ENCODE data around the gene LCP2. TPM values are rescaled to one million over a fixed set of nuclear protein-coding genes. Genes with fewer than 3 reads are reported as not detected.

LCP2 gene
- total RNA-seq, 1 donor: not detected

- TF ChIP-seq, protein P1, sequence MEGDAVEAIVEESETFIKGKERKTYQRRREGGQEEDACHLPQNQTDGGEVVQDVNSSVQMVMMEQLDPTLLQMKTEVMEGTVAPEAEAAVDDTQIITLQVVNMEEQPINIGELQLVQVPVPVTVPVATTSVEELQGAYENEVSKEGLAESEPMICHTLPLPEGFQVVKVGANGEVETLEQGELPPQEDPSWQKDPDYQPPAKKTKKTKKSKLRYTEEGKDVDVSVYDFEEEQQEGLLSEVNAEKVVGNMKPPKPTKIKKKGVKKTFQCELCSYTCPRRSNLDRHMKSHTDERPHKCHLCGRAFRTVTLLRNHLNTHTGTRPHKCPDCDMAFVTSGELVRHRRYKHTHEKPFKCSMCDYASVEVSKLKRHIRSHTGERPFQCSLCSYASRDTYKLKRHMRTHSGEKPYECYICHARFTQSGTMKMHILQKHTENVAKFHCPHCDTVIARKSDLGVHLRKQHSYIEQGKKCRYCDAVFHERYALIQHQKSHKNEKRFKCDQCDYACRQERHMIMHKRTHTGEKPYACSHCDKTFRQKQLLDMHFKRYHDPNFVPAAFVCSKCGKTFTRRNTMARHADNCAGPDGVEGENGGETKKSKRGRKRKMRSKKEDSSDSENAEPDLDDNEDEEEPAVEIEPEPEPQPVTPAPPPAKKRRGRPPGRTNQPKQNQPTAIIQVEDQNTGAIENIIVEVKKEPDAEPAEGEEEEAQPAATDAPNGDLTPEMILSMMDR (IDR thresholded peaks at IDR 0.05; ENCODE audit: extremely low read depth, low read depth, low read length): no peak
- Histone ChIP-seq H3K79me2 (ENCODE audit: insufficient read depth, low read length) (no peaks in the 10 kb centered on the region), H4K20me1 (ENCODE audit: insufficient read depth, low read length) (no peaks in the 10 kb centered on the region), H2AFZ (ENCODE audit: low read length) (no peak overlapping the region), H3K4me2 (ENCODE audit: insufficient read depth, low read length) (peak overlapping the region; percentile 37), H3K27me3 (ENCODE audit: insufficient read depth, low read length) (peaks cover 3% of the 10 kb centered on the region), H3K4me3 (ENCODE audit: insufficient read depth, low read length) (no peak overlapping the region), H3K36me3 (ENCODE audit: insufficient read depth, low read length) (no peaks in the 10 kb centered on the region), H3K9me3 (ENCODE audit: low read depth, low read length) (no peaks in the 10 kb centered on the region), H3K27ac (ENCODE audit: low read depth, low read length) (no peak overlapping the region), H3K4me1 (ENCODE audit: insufficient read depth, low read length) (peaks cover 16% of the 10 kb centered on the region)
- no peak for DNase-seq (ENCODE audit: insufficient read length, low spot score, missing footprints)
Measured at GRCh38 chr5:170220191-170220590, 77.4 kb downstream of the LCP2 start.

DNA sequence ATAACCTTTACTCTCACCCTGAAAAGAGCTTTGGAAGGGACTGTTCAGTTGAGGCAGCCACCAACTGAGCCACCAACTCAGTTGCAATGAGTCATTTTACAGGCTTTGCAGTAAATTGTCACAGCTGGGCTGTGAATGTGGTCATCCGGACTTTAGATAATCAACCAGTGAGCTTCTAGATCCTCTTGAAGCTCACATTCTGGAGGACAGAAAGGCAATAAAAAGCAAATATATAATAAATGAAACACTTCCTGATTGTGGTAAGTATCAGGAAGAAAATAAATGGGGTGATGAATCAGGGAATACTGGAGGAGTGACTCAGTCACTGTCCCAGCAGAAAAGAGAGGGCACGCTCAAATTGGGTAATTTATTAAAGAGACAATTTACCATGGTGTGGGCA, 78.0 kb downstream of the LCP2 start:
- no peaks in the 10 kb centered on the region for H3K36me3 ChIP-seq (ENCODE audit: insufficient read depth, low read length)
- H3K4me3 ChIP-seq (ENCODE audit: insufficient read depth, low read length): no peak overlapping the region
- peaks cover 3% of the 10 kb centered on the region for H3K27me3 ChIP-seq (ENCODE audit: insufficient read depth, low read length)
- H3K9me3 ChIP-seq (ENCODE audit: low read depth, low read length): no peaks in the 10 kb centered on the region
- DNase-seq (ENCODE audit: insufficient read length, low spot score, missing footprints): no peak
- H3K27ac ChIP-seq (ENCODE audit: low read depth, low read length): peak overlapping the region; percentile 55
- TF ChIP-seq, protein P1 (IDR thresholded peaks at IDR 0.05; ENCODE audit: extremely low read depth, low read depth, low read length): no peak
- peaks cover 16% of the 10 kb centered on the region for H3K4me1 ChIP-seq (ENCODE audit: insufficient read depth, low read length)
- H3K79me2 ChIP-seq (ENCODE audit: insufficient read depth, low read length): no peaks in the 10 kb centered on the region
- no peaks in the 10 kb centered on the region for H4K20me1 ChIP-seq (ENCODE audit: insufficient read depth, low read length)
- H3K4me2 ChIP-seq (ENCODE audit: insufficient read depth, low read length): peak overlapping the region; percentile 37
- peak overlapping the region; percentile 32 for H2AFZ ChIP-seq (ENCODE audit: low read length)

- no peak for DNase-seq (ENCODE audit: insufficient read length, low spot score, missing footprints)
- TF ChIP-seq, protein P1 (IDR thresholded peaks at IDR 0.05; ENCODE audit: extremely low read depth, low read depth, low read length): no peak
- H3K79me2 ChIP-seq (ENCODE audit: insufficient read depth, low read length): no peaks in the 10 kb centered on the region
- peaks cover 3% of the 10 kb centered on the region for H3K27me3 ChIP-seq (ENCODE audit: insufficient read depth, low read length)
- no peak overlapping the region for H3K4me3 ChIP-seq (ENCODE audit: insufficient read depth, low read length)
- no peak overlapping the region for H3K4me2 ChIP-seq (ENCODE audit: insufficient read depth, low read length)
- no peak overlapping the region for H2AFZ ChIP-seq (ENCODE audit: low read length)
- H4K20me1 ChIP-seq (ENCODE audit: insufficient read depth, low read length): no peaks in the 10 kb centered on the region
- peaks cover 16% of the 10 kb centered on the region for H3K4me1 ChIP-seq (ENCODE audit: insufficient read depth, low read length)
- H3K36me3 ChIP-seq (ENCODE audit: insufficient read depth, low read length): no peaks in the 10 kb centered on the region
- no peaks in the 10 kb centered on the region for H3K9me3 ChIP-seq (ENCODE audit: low read depth, low read length)
- peak overlapping the region; percentile 55 for H3K27ac ChIP-seq (ENCODE audit: low read depth, low read length)
Measured at GRCh38 chr5:170218726-170219125, 78.9 kb downstream of the LCP2 start.

DNA sequence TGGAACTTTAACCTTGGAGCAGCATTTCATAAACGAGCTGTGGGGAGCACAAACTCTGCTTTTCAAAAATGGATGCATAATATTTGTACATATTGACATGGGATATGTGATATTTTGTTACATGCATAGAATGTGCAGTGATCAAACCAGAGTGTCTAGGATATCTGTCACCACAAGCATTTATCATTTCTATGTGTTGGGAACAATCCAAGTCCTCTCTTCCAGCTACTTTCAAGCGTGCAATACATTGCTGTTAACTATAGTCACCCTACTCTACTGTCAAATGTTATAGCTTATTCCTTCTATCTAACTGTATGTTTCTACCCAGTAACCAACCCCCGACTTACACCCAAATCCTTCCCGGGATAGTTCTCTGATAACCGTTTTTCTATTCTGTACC, 79.7 kb downstream of the LCP2 start:
- no peak for DNase-seq (ENCODE audit: insufficient read length, low spot score, missing footprints)
- H3K4me2 ChIP-seq (ENCODE audit: insufficient read depth, low read length): no peak overlapping the region
- no peak overlapping the region for H3K4me3 ChIP-seq (ENCODE audit: insufficient read depth, low read length)
- no peaks in the 10 kb centered on the region for H3K36me3 ChIP-seq (ENCODE audit: insufficient read depth, low read length)
- peaks cover 16% of the 10 kb centered on the region for H3K4me1 ChIP-seq (ENCODE audit: insufficient read depth, low read length)
- TF ChIP-seq, protein P1 (IDR thresholded peaks at IDR 0.05; ENCODE audit: extremely low read depth, low read depth, low read length): no peak
- peaks cover 5% of the 10 kb centered on the region for H3K27me3 ChIP-seq (ENCODE audit: insufficient read depth, low read length)
- H3K79me2 ChIP-seq (ENCODE audit: insufficient read depth, low read length): no peaks in the 10 kb centered on the region
- H4K20me1 ChIP-seq (ENCODE audit: insufficient read depth, low read length): no peaks in the 10 kb centered on the region
- no peak overlapping the region for H3K27ac ChIP-seq (ENCODE audit: low read depth, low read length)
- no peak overlapping the region for H2AFZ ChIP-seq (ENCODE audit: low read length)
- H3K9me3 ChIP-seq (ENCODE audit: low read depth, low read length): no peaks in the 10 kb centered on the region

Measured in osteoblast (primary cell).